ENCODE data around the gene SPINK13.

Gene SPINK13

DNA sequence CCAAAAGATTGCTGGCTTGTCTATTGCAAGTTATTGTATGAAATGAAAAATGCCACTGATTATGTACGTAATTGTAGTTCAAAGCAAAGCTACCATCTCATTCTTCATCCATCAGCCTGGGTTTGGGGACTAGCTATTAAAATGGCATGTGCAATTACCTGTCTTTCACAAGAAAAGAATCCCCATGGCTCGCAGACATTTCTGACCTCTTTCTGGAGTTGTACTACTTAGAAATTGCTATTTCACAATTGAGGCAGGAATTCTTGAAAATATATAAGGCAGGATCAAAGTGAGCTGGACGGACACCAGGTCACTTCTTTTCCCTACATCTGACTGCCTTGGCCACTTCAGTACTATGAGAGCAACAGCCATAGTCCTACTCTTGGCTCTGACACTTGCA is 66.7 kb downstream of the SPINK13 start, which contains the start of gene SPINK9:
TSS of gene SPINK9 (plus strand) at position 301 of the 400 bp plus-strand sequence. CDS start at position 356, 55 bp downstream.
- DNase-seq (ENCODE audit: low spot score), result no peak
- in situ Hi-C loops (cut with MboI; ENCODE audit: low pct_unique_long_range_greater_than_20kb, low sequenced_read_pairs, unreplicated experiment), result no loop called here
- TF ChIP-seq, protein P1, sequence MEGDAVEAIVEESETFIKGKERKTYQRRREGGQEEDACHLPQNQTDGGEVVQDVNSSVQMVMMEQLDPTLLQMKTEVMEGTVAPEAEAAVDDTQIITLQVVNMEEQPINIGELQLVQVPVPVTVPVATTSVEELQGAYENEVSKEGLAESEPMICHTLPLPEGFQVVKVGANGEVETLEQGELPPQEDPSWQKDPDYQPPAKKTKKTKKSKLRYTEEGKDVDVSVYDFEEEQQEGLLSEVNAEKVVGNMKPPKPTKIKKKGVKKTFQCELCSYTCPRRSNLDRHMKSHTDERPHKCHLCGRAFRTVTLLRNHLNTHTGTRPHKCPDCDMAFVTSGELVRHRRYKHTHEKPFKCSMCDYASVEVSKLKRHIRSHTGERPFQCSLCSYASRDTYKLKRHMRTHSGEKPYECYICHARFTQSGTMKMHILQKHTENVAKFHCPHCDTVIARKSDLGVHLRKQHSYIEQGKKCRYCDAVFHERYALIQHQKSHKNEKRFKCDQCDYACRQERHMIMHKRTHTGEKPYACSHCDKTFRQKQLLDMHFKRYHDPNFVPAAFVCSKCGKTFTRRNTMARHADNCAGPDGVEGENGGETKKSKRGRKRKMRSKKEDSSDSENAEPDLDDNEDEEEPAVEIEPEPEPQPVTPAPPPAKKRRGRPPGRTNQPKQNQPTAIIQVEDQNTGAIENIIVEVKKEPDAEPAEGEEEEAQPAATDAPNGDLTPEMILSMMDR (IDR thresholded peaks at IDR 0.05; ENCODE audit: extremely low read depth, insufficient read depth, missing control alignments), result no peak
